Activated T-cell treated with anti-CD3 and anti-CD28 coated beads for 1 hour (primary cell): ENCODE data around the gene MINDY4.
"Not testable (repeated sequence)": the region's sequence is repeated elsewhere in the genome, so short reads cannot be mapped to it uniquely, and the experiment has no call there.

ENCODE experiments used
- DNase-seq: peaks from one replicate; pipeline ENCODE4 v3.0.0-alpha.2; 2020; ENCODE audit warnings: low read depth

Gene MINDY4

GRCh38 chr7:30804078-30804661 is 33.0 kb downstream of the MINDY4 start:
- no peak for DNase-seq

GRCh38 chr7:30805081-30805691 is 34.0 kb downstream of the MINDY4 start:
- DNase-seq: no peak

DNA sequence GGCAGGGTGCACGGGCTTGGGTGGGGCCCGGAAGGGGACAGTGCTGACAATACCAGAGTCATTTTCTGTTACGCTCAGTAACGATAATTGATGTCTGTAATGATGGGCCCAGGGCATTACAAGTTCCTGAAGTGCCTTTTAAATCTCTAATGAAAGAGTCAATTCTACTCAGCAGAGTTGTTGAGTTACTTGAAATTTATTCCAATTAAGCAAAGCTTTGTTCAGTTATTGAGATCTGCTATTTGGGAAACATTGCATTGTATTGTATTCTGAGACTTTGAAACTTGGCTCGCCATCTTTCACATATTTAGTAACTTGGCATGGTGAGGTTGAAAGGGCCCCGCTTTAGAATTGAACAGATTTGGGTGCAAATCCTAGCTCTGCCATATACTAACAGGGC is 34.7 kb downstream of the MINDY4 start:
- no peak for DNase-seq

GRCh38 chr7:30807477-30807876 is 36.3 kb downstream of the MINDY4 start:
- DNase-seq: not testable (repeated sequence)

DNA sequence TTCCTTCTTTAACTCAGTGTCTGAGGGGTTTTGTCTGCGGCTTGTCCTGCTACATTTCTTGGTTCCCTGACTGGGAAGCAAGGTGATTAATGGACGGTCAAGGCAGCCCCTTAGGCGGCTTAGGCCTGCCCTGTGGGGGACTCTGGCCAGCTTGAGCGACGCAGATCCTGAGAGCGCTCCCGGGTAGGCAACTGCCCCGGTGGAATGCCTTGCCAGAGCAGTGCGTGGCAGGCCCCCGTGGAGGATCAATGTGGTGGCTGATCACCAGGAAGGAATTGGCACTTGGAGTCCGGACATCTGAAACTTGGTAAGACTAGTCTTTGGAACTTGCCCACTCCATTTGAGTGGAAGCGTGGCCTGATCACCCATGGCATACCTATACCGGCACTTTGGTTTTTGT is 36.7 kb downstream of the MINDY4 start:
- not testable (repeated sequence) for DNase-seq

GRCh38 chr7:30810986-30811385 is 39.8 kb downstream of the MINDY4 start:
- DNase-seq: no peak

- no peak for DNase-seq
Measured at GRCh38 chr7:30812676-30813075, 41.5 kb downstream of the MINDY4 start.

GRCh38 chr7:30813466-30813865 is 42.2 kb downstream of the MINDY4 start:
- DNase-seq: no peak

- DNase-seq: no peak
Measured at GRCh38 chr7:30814700-30815387, 43.6 kb downstream of the MINDY4 start.

- DNase-seq: no peak
Measured at GRCh38 chr7:30815388-30815854, 44.2 kb downstream of the MINDY4 start.

DNA sequence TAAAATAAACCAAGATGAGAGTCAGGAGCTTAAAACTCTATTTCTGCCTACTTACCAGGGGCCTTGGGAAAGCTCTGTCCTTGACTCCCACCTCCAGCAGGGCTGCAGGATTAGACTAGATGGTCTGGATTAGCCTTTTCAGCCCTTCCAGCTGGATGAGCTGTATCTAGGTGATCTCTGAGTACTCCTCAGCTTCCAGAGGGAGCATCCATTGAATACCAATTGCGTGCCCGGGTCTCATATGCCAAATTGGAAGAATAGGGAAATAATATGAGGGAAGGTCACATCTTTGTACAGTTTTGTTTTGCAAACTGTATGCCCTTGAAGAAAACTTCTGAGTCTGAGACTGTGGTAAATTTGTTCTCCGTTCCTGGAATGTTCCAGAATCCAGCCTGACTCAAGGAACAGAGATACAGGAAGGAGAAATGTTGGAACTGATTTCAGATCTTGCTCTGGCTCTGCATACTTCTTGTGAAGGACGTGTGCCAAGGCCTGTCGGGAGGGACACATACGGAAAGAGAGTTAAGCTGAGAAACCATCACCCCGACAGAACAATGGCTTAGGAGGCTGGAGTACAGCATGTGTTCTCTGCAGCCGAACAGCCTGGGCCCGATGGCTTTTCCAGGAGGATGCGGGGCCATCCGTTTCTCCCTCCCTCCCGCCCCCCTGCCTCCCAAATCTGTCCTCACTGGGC is 44.9 kb downstream of the MINDY4 start:
- DNase-seq: no peak

- DNase-seq: no peak
Measured at GRCh38 chr7:30816645-30817370, 45.6 kb downstream of the MINDY4 start.

GRCh38 chr7:30817371-30817767 is 46.2 kb downstream of the MINDY4 start:
- DNase-seq: no peak

DNA sequence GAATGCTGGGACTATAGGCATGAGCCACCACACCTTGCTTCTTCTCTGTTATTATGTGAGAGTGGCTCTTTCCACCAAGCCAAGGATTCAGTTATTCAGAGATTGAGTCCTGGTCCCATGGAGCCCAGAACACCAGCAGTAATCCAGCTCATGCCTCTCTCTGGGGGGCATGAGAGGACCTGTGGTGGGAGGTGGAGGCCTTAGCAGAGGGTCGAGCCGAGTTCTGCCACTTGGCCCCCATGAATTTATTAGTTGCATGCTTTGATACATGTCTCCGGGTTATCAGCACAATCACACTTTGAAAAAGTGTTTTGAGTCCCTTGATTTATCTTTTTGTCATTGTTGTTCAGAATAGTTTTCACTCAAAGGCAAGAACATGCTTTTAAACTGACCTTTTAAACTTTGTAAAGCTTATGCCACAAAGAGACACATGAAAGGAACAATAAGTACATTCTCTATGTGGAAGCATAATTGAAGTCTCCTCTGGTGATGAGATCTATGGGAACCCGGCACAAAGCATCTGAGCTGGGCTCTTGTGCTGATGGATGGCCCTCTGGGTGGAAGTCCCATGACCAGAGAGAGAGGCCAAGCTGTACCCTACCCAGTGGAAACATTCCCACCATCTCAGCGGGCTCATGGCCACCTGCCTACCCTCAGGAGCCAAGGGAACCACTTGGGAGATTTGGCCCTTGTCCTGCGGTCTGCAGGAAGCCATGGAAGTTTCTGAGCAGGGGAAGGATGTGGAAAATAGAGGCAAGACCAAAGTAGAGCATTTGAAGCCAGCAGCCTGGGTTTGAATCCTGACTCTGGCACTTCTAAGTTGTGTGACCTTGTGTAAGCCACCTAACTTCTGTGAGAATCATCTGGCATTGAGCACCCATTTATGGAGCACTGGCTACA is 53.9 kb downstream of the MINDY4 start:
- DNase-seq: no peak

DNA sequence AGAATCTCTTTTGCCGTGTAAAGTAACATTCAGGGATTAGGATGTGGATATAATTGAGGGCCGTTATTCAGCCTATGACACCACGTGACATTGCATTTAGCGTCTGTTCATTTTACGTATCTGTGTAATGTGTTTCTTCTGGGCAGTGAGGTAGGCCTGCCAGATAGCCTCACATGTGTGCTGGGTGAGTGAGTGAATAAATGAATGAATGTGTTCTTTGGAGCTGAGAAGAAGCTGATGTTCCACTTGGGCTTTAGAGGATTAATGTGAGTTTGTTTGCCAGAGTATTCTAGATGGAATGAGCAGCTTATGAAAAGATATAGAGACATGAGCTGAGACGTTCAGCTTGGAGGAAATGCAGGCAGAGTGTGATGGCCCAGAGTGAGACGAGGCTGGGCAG is 55.0 kb downstream of the MINDY4 start:
- no peak for DNase-seq

DNA sequence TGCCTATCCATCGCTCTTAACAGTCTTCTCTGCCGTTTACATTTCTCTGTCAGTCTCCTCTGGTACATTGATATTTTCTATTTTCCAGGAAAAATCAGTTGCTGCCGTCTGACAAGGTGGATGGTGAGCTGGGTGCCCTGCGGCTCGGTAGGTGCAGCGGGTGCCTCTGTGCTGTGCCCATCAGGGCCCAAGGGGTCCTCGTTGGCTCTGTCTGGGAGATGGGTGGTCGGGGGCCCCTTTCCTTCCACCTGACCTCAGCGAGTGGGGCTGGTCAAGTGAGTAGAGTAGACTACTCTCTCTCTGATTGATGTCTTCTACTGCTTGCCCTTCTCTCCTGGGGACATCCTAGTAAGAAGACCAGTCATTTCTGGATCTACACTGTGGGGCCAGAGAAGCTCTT is 57.4 kb downstream of the MINDY4 start:
- no peak for DNase-seq

- DNase-seq: no peak
Measured at GRCh38 chr7:30829471-30829870, 58.3 kb downstream of the MINDY4 start.

DNA sequence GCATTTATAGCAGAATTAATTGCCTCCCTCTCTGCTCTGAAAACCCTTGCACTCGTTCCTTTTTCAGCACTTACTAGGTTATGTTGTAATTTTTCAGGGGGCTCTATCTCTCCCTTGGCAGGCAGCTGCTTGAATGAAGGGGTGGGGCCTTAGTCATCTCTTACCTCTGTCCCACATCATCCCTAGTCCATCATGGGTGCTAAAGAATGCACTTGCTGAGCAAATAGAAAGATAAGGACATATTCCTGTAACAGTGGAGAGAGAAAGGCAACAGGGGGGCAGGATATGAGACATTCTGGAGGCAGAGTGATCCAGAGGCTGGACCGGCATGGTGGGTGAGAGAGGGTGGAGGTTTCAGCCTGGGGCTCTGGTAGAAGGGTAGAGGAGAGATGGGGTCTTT is 60.0 kb downstream of the MINDY4 start:
- no peak for DNase-seq

DNA sequence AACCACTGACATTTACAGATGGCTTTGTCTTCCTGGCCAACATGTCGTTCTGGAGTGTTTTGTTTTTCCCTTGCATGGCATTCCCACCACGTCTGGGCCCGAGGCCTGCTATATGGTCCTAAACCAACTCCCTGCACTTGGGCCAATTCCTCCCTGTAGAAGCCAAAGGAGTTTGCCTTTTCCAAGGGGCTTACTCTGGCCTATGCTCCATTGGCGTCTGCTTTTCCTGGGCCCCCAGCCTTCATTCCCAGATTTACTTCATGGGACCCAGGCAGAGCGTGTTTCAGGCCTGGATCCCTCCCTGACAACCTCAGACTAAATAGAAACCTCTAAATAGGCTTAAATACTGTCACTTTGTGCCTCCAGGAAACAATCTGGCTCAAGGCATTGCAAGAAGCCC is 60.7 kb downstream of the MINDY4 start:
- no peak for DNase-seq

- not testable (repeated sequence) for DNase-seq
Measured at GRCh38 chr7:30834017-30834674, 62.9 kb downstream of the MINDY4 start.
